Esophagus squamous epithelium (tissue), 4 donors: ENCODE results near the gene LRRC25.

Source experiments
- CTCF ChIP-seq, 6 experiments: fragments of 450-650 bp in 4 of 6; fragments of 200-600 bp in 2 of 6; sonication (generic) in 2 of 6; IDR thresholded peaks; one replicate each; pipeline ENCODE4 v1.5.1; 2016 to 2019; ENCODE audit warnings: antibody characterized with exemption in 6 of 6, mild to moderate bottlenecking in 4 of 6, moderate library complexity in 4 of 6
- POLR2A ChIP-seq, 4 donors: fragments of 450-650 bp; IDR thresholded peaks; one replicate each; pipeline ENCODE4 v1.6.1; 2017; ENCODE audit warnings: antibody characterized with exemption in 4 of 4, mild to moderate bottlenecking in 4 of 4, moderate library complexity in 3 of 4

GRCh38 chr19:18435178-18435841, 37.9 kb upstream of the LRRC25 start:
- no peak for TF ChIP-seq CTCF (IDR thresholded peaks at IDR 0.05)
- TF ChIP-seq POLR2A (IDR thresholded peaks at IDR 0.05): no peak
